Measurements from ENCODE around the gene ACO2.

Gene ACO2

GRCh38 chr22:41499624-41500280, 30.8 kb downstream of the ACO2 start:
- Histone ChIP-seq H3K27me3 (ENCODE audit: control insufficient read depth, insufficient read depth, low read length) (no peaks in the 10 kb centered on the region), H3K4me3 (ENCODE audit: low read depth, low read length) (no peak overlapping the region), H3K36me3 (ENCODE audit: control insufficient read depth, insufficient read depth, low read length) (peaks cover 39% of the 10 kb centered on the region), H3K9me3 (ENCODE audit: control insufficient read depth, insufficient read depth, low read length) (no peaks in the 10 kb centered on the region), H3K9ac (ENCODE audit: low read depth, low read length) (no peak overlapping the region), H3K27ac (ENCODE audit: low read depth, low read length) (no peak overlapping the region), H3K4me1 (ENCODE audit: control insufficient read depth, insufficient read depth, low read length) (no peaks in the 10 kb centered on the region)

- Histone ChIP-seq H3K36me3 (ENCODE audit: control insufficient read depth, insufficient read depth, low read length) (peaks cover 39% of the 10 kb centered on the region), H3K9ac (ENCODE audit: low read depth, low read length) (no peak overlapping the region), H3K27ac (ENCODE audit: low read depth, low read length) (no peak overlapping the region), H3K4me3 (ENCODE audit: low read depth, low read length) (no peak overlapping the region), H3K4me1 (ENCODE audit: control insufficient read depth, insufficient read depth, low read length) (no peaks in the 10 kb centered on the region), H3K27me3 (ENCODE audit: control insufficient read depth, insufficient read depth, low read length) (no peaks in the 10 kb centered on the region), H3K9me3 (ENCODE audit: control insufficient read depth, insufficient read depth, low read length) (no peaks in the 10 kb centered on the region)
Observed at GRCh38 chr22:41500303-41500702, 31.4 kb downstream of the ACO2 start.

GRCh38 chr22:41501209-41501608, 32.3 kb downstream of the ACO2 start:
- H3K9me3 ChIP-seq (ENCODE audit: control insufficient read depth, insufficient read depth, low read length), result no peaks in the 10 kb centered on the region
- no peak overlapping the region for H3K9ac ChIP-seq (ENCODE audit: low read depth, low read length)
- no peaks in the 10 kb centered on the region for H3K4me1 ChIP-seq (ENCODE audit: control insufficient read depth, insufficient read depth, low read length)
- H3K27ac ChIP-seq (ENCODE audit: low read depth, low read length), result no peak overlapping the region
- no peaks in the 10 kb centered on the region for H3K27me3 ChIP-seq (ENCODE audit: control insufficient read depth, insufficient read depth, low read length)
- peaks cover 39% of the 10 kb centered on the region for H3K36me3 ChIP-seq (ENCODE audit: control insufficient read depth, insufficient read depth, low read length)
- no peak overlapping the region for H3K4me3 ChIP-seq (ENCODE audit: low read depth, low read length)

- H3K27ac ChIP-seq (ENCODE audit: low read depth, low read length), result no peak overlapping the region
- no peak overlapping the region for H3K9ac ChIP-seq (ENCODE audit: low read depth, low read length)
- H3K36me3 ChIP-seq (ENCODE audit: control insufficient read depth, insufficient read depth, low read length), result peaks cover 49% of the 10 kb centered on the region
- H3K27me3 ChIP-seq (ENCODE audit: control insufficient read depth, insufficient read depth, low read length), result no peaks in the 10 kb centered on the region
- H3K9me3 ChIP-seq (ENCODE audit: control insufficient read depth, insufficient read depth, low read length), result no peaks in the 10 kb centered on the region
- no peaks in the 10 kb centered on the region for H3K4me1 ChIP-seq (ENCODE audit: control insufficient read depth, insufficient read depth, low read length)
- no peak overlapping the region for H3K4me3 ChIP-seq (ENCODE audit: low read depth, low read length)
Observed at GRCh38 chr22:41504397-41504796, 35.5 kb downstream of the ACO2 start.

GRCh38 chr22:41504816-41505215, 35.9 kb downstream of the ACO2 start:
- H3K27ac ChIP-seq (ENCODE audit: low read depth, low read length), result no peak overlapping the region
- no peaks in the 10 kb centered on the region for H3K9me3 ChIP-seq (ENCODE audit: control insufficient read depth, insufficient read depth, low read length)
- no peaks in the 10 kb centered on the region for H3K27me3 ChIP-seq (ENCODE audit: control insufficient read depth, insufficient read depth, low read length)
- no peak overlapping the region for H3K4me3 ChIP-seq (ENCODE audit: low read depth, low read length)
- peaks cover 47% of the 10 kb centered on the region for H3K36me3 ChIP-seq (ENCODE audit: control insufficient read depth, insufficient read depth, low read length)
- H3K4me1 ChIP-seq (ENCODE audit: control insufficient read depth, insufficient read depth, low read length), result no peaks in the 10 kb centered on the region
- H3K9ac ChIP-seq (ENCODE audit: low read depth, low read length), result no peak overlapping the region

- Histone ChIP-seq H3K4me3 (ENCODE audit: low read depth, low read length) (no peak overlapping the region), H3K36me3 (ENCODE audit: control insufficient read depth, insufficient read depth, low read length) (peaks cover 48% of the 10 kb centered on the region), H3K27ac (ENCODE audit: low read depth, low read length) (no peak overlapping the region), H3K4me1 (ENCODE audit: control insufficient read depth, insufficient read depth, low read length) (no peaks in the 10 kb centered on the region), H3K9me3 (ENCODE audit: control insufficient read depth, insufficient read depth, low read length) (no peaks in the 10 kb centered on the region), H3K9ac (ENCODE audit: low read depth, low read length) (no peak overlapping the region), H3K27me3 (ENCODE audit: control insufficient read depth, insufficient read depth, low read length) (no peaks in the 10 kb centered on the region)
Observed at GRCh38 chr22:41505511-41506220, 36.7 kb downstream of the ACO2 start.

- Histone ChIP-seq H3K9me3 (ENCODE audit: control insufficient read depth, insufficient read depth, low read length) (no peaks in the 10 kb centered on the region), H3K4me3 (ENCODE audit: low read depth, low read length) (no peak overlapping the region), H3K27ac (ENCODE audit: low read depth, low read length) (no peak overlapping the region), H3K27me3 (ENCODE audit: control insufficient read depth, insufficient read depth, low read length) (no peaks in the 10 kb centered on the region), H3K4me1 (ENCODE audit: control insufficient read depth, insufficient read depth, low read length) (peaks cover 5% of the 10 kb centered on the region), H3K36me3 (ENCODE audit: control insufficient read depth, insufficient read depth, low read length) (peaks cover 38% of the 10 kb centered on the region), H3K9ac (ENCODE audit: low read depth, low read length) (no peak overlapping the region; the same call in 1 of the 2 replicates)
Observed at GRCh38 chr22:41507330-41508063, 38.6 kb downstream of the ACO2 start.

- Histone ChIP-seq H3K27me3 (ENCODE audit: control insufficient read depth, insufficient read depth, low read length) (no peaks in the 10 kb centered on the region), H3K9ac (ENCODE audit: low read depth, low read length) (no peak overlapping the region), H3K36me3 (ENCODE audit: control insufficient read depth, insufficient read depth, low read length) (peaks cover 34% of the 10 kb centered on the region), H3K9me3 (ENCODE audit: control insufficient read depth, insufficient read depth, low read length) (no peaks in the 10 kb centered on the region), H3K4me3 (ENCODE audit: low read depth, low read length) (no peak overlapping the region), H3K4me1 (ENCODE audit: control insufficient read depth, insufficient read depth, low read length) (peaks cover 15% of the 10 kb centered on the region), H3K27ac (ENCODE audit: low read depth, low read length) (no peak overlapping the region)
Observed at GRCh38 chr22:41508770-41509170, 39.9 kb downstream of the ACO2 start.

GRCh38 chr22:41511521-41511968, 42.6 kb downstream of the ACO2 start:
- peaks cover 15% of the 10 kb centered on the region for H3K4me1 ChIP-seq (ENCODE audit: control insufficient read depth, insufficient read depth, low read length)
- H3K9me3 ChIP-seq (ENCODE audit: control insufficient read depth, insufficient read depth, low read length), result no peaks in the 10 kb centered on the region
- no peak overlapping the region for H3K4me3 ChIP-seq (ENCODE audit: low read depth, low read length)
- no peak overlapping the region for H3K27ac ChIP-seq (ENCODE audit: low read depth, low read length)
- H3K36me3 ChIP-seq (ENCODE audit: control insufficient read depth, insufficient read depth, low read length), result peaks cover 60% of the 10 kb centered on the region
- no peaks in the 10 kb centered on the region for H3K27me3 ChIP-seq (ENCODE audit: control insufficient read depth, insufficient read depth, low read length)
- H3K9ac ChIP-seq (ENCODE audit: low read depth, low read length), result no peak overlapping the region

GRCh38 chr22:41512421-41513194, 43.7 kb downstream of the ACO2 start:
- no peaks in the 10 kb centered on the region for H3K9me3 ChIP-seq (ENCODE audit: control insufficient read depth, insufficient read depth, low read length)

More at GRCh38 chr22:41512421-41513194, 43.7 kb downstream of the ACO2 start:
- Histone ChIP-seq H3K36me3 (ENCODE audit: control insufficient read depth, insufficient read depth, low read length) (peaks cover 58% of the 10 kb centered on the region), H3K9ac (ENCODE audit: low read depth, low read length) (peak overlapping the region; percentile 12; the same call in 1 of the 2 replicates), H3K27me3 (ENCODE audit: control insufficient read depth, insufficient read depth, low read length) (no peaks in the 10 kb centered on the region), H3K4me3 (ENCODE audit: low read depth, low read length) (no peak overlapping the region), H3K27ac (ENCODE audit: low read depth, low read length) (peak overlapping the region; percentile 44), H3K4me1 (ENCODE audit: control insufficient read depth, insufficient read depth, low read length) (peaks cover 15% of the 10 kb centered on the region)

Data from HUES48 (cell line).